GM21360 (cell line): ENCODE results near the gene ZDHHC9.
"Not testable (repeated sequence)": the region's sequence is repeated elsewhere in the genome, so short reads cannot be mapped to it uniquely, and the experiment has no call there.

Experiments
- ATAC-seq: cut with Tn5 transposase; IDR thresholded peaks from one replicate; pipeline ENCODE4 v1.9.1; 2021; ENCODE audit warnings: mild to moderate bottlenecking, moderate library complexity; ENCODE audit not compliant: unreplicated experiment

ZDHHC9 gene

GRCh38 chrX:129843459-129844306, at the start of gene ZDHHC9:
ZDHHC9 (minus strand) TSS chrX:129843886; CDS start chrX:129841945, 1,941 bp downstream.
- peak; percentile 99 for ATAC-seq

- no peak for ATAC-seq
Observed at GRCh38 chrX:129877401-129877800, 33.7 kb upstream of the ZDHHC9 start.

GRCh38 chrX:129876771-129877305, 33.2 kb upstream of the ZDHHC9 start:
- no peak for ATAC-seq

GRCh38 chrX:129875669-129876068, 32.0 kb upstream of the ZDHHC9 start:
- no peak for ATAC-seq

GRCh38 chrX:129872524-129872923, 28.8 kb upstream of the ZDHHC9 start:
- no peak for ATAC-seq

- not testable (repeated sequence) for ATAC-seq
Observed at GRCh38 chrX:129866321-129866720, 22.6 kb upstream of the ZDHHC9 start.

GRCh38 chrX:129859134-129859533, 15.4 kb upstream of the ZDHHC9 start:
- ATAC-seq = not testable (repeated sequence)

- ATAC-seq = not testable (repeated sequence)
Observed at GRCh38 chrX:129851825-129852224, 8.1 kb upstream of the ZDHHC9 start.

GRCh38 chrX:129846716-129847115, 3.0 kb upstream of the ZDHHC9 start:
- ATAC-seq = no peak

- ATAC-seq = no peak
Observed at GRCh38 chrX:129845616-129846190, 2.0 kb upstream of the ZDHHC9 start.

GRCh38 chrX:129843209-129843458, 552 bp downstream of the ZDHHC9 start:
- ATAC-seq = no peak

GRCh38 chrX:129842510-129843208, 1.0 kb downstream of the ZDHHC9 start:
- ATAC-seq = no peak

- ATAC-seq = no peak
Observed at GRCh38 chrX:129840344-129840743, 3.3 kb downstream of the ZDHHC9 start.

GRCh38 chrX:129836827-129837226, 6.9 kb downstream of the ZDHHC9 start:
- no peak for ATAC-seq

GRCh38 chrX:129833153-129833990, 10.3 kb downstream of the ZDHHC9 start:
- ATAC-seq = no peak

- no peak for ATAC-seq
Observed at GRCh38 chrX:129831091-129831885, 12.4 kb downstream of the ZDHHC9 start.

- ATAC-seq = no peak
Observed at GRCh38 chrX:129830494-129830893, 13.2 kb downstream of the ZDHHC9 start.

GRCh38 chrX:129825746-129826505, 17.8 kb downstream of the ZDHHC9 start:
- ATAC-seq = no peak

GRCh38 chrX:129824620-129825019, 19.1 kb downstream of the ZDHHC9 start:
- ATAC-seq = no peak
